COLO829 (cell line): ENCODE results near the gene DPPA2.

Experiments
- DNase-seq: peaks from one replicate; pipeline ENCODE4 v3.0.0; 2012; ENCODE audit warnings: low spot score

Gene DPPA2

GRCh38 chr3:109325109-109325508, 8.8 kb upstream of the DPPA2 start:
- DNase-seq, result no peak

GRCh38 chr3:109313061-109313460, 3.3 kb downstream of the DPPA2 start:
- DNase-seq, result no peak

DNA sequence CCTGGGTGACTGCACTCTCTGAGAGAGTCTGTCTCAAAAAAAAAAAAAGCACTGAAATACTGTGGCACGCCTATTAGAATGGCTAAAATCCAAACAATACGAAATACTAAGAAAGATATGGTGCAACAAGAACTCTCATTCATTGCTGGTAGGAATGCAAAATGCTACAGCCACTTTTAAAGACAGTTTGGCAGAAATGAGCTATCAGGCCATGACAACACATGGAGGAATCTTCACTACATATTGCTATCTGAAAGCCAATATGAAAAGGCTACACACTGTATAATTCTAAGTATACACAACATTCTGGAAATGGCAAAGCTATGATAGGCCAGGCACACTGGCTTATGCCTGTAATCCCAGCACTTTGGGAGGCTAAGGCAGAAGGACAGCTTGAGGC, 18.8 kb downstream of the DPPA2 start:
- DNase-seq, result no peak

DNA sequence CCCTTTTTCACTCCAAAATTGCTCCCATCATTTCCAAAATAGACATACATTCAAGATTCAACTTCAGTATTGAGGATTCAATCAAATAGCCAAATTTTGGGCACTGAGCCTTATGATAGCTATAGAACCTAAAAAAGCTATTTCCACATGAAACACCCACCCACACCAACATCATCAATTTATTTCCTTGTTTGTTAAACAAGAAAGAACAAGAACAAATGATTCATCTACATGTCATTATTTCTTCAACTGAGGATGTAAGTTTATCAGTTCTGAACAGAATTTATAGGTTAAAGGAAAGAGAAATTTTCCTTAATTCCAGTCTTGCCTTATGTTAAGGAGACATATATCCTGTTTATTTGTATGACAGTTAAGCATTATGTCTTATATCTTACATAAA, 32.2 kb downstream of the DPPA2 start:
- no peak for DNase-seq

DNA sequence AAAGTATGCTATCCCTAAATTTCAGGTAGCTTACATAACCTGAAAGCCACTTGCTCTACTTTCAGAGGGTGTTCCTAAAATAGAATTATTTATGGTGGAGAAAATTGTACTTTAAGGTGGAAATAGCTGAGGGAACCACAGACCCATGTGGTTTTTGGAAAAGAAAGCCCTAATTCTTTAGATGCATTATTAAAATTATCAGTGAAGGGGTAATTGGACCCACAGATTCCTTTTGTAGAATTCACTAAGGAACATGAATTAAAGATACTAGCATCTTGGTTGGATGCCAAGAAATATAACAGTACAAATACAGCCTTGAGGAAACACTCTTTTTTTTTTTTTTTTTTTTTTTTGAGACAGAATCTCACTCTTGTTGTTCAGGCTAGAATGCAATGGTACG, 37.8 kb downstream of the DPPA2 start:
- no peak for DNase-seq

DNA sequence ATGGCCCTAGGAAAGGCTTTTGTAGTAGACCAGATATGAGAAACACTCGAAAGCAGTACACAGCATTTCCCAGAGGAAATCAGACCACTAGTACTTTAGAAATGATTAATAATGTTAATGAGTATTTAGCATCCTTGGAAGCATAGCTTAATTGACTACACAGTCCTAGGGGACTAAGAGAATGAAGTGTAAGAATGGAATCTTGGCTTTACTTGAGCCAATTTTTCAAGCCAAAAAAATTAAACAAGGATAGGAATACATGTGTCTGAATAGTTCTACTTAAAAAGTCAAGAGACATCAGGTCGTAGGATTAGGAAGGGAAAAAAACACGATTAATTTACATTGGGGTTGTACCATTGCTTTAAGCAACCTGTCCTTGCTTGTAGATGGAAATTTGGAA, 38.2 kb downstream of the DPPA2 start:
- no peak for DNase-seq

DNA sequence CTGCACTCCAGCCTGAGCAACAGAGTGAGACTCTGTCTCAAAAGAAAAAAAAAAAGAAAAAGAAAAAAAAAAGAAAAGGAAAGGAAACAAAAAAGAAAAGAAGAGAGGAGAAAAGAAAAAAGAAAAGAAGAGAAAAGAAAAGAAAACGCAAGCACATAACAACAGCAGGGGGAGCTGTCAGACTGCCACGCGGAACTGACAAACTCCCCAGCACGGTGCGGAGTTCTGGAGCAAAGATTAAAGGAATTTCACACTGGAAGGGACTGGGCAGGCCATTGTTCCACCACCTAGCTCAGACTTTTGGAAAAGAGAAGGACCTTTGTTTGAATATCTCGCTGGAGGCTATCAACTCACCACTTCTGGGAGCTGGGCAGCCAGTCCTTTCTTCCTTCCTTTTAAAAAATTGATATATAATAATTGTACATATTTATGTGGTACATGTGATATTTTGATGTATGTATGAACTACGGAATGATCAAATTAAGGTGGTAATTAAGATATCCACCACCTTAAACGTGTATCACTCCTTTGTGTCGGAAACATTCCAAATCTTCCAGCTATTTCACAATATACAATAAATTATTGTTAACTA, 40.5 kb downstream of the DPPA2 start:
- DNase-seq, result peak; percentile 91

GRCh38 chr3:109270779-109271178, 45.5 kb downstream of the DPPA2 start:
- no peak for DNase-seq

GRCh38 chr3:109269577-109270275, 46.6 kb downstream of the DPPA2 start:
- DNase-seq, result no peak

DNA sequence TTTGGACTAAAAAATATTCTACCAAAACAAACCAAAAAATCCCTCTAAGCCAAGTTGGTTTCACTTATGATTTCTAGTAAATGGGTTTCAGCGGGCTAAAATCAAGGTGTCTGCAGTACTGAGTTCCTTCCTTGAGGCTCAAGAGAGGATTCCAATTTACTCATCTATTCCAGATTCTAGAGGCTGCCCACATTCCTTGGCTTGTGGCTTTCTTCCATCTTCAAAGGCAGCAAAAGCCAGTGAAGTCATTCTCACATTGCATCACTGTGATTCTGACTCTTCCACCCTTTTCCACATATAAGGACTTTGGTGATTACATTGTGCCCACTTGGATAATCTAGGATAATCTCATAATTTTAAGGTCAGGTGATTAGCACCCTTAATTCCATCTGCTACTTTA, 48.1 kb downstream of the DPPA2 start:
- DNase-seq, result no peak

- no peak for DNase-seq
These were observed 51.0 kb downstream of the DPPA2 start for GRCh38 chr3:109265295-109265694.

GRCh38 chr3:109257269-109257668, 59.0 kb downstream of the DPPA2 start:
- peak; percentile 93 for DNase-seq

DNA sequence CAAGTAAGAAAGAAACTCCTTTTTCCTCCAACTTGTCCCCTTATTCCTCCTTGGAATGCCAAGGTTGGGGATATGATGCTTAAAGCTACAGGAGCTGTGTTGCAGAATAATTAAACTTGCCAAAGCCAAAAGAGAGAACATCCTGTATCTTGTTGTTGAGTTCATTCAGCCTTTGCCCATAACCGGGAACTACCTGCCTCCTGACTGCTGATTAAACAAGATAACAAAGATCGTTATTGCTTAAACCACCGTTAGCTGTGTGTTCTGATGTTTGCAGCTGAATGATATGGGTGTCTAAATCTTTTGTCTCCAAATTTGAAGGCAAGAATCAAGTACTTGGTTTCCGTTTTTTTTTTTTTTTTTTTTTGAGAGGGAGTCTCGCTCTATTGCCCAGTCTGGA, 61.5 kb downstream of the DPPA2 start:
- no peak for DNase-seq

DNA sequence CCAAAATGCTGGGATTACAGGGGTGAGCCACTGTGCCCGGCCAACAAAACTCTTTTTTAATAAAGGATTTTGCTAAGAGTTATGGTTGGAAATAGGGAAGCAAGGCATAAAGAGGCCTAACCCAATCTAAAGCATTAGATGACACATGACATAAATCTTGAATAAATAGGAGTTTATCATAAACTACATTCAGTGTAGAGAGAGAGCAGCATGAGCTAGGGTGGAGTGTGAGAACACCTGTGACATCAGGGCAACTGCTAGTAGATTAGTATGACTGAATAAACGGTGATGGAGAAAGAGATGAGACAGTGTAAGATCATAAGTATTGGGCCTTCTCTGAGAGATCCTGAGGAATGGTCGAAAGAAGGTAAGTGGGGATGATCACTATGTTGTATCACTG, 63.7 kb downstream of the DPPA2 start:
- no peak for DNase-seq
